Right hindlimb (tissue), 1 donor: ENCODE data around the gene CAT.

Experiments used
- DNase-seq: peaks from one replicate; pipeline ENCODE4 v3.0.0-alpha.2; 2018

The CAT gene

DNA sequence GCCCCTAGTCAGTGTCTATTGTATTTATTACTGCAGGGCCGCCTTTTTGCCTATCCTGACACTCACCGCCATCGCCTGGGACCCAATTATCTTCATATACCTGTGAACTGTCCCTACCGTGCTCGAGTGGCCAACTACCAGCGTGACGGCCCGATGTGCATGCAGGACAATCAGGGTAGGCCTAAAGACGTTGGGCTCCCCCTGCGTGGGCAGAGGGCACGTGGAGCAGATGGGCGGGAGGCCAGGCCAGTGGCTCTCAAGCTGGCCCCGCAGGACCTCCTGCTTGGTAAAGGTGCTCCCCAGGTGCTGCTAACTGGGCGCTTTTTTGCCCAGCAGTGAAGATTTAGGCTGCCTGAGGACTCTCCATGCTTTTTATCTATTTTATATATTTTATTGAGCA is 22.5 kb downstream of the CAT start:
- no peak for DNase-seq

- DNase-seq: no peak
Observed at GRCh38 chr11:34464591-34465051, 25.9 kb downstream of the CAT start.

DNA sequence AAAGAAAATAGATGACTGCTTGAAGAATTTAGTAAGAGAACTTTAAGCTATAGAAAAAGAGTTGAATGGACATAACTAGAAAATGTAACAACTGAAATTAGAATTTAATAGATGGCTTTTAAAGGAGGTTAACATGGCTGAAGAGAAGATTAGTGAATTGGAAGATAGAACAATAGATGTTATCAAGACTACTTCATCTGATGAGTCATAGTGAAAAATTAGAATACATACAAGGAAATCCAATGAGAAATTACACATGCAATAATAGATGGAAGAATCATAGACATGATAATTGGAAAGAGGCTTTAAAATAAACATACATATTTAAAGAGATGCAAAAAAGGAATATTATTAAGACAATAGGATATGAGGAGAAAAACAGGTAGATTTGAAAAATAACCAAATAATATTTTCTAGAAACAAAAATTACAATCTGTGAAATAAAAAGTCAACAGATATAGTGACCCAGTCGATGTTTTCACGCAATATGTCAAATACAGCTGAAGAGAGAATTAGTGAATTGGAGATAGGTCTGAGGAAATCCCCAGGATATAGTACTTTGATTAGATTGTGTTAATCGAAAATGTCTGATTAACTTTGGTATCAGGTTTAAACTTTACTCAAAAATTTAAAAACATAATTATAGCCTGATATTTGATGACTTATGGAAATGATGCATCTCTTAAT is 28.2 kb downstream of the CAT start:
- DNase-seq: no peak

DNA sequence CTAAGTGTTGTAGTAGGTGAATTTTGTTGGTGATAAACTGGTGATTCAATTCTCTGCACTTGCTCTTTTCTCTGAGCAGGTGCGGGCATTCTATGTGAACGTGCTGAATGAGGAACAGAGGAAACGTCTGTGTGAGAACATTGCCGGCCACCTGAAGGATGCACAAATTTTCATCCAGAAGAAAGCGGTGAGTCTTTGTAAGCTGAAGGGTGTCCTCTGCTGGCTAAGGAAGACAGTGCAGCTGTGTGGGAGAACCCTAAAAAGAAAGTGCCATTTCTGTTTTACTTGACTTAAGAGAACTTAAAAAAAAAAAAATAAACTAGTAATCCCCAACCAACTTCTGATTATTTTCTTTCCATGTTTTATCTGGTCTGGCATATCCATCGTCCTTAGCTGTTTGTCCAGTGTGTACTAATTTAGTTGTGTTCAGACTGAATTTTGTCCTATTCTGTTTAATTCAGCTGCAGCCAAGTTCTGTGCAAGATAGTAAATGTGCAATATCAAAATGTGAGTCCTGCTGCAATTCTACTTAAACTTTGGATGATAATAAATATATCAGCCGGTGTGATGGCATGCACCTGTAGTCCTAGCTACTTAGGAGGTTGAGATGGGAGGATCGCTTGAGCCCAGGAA is 29.6 kb downstream of the CAT start:
- DNase-seq: no peak

GRCh38 chr11:34473603-34474169 is 35.0 kb downstream of the CAT start:
- DNase-seq: no peak

GRCh38 chr11:34475656-34476055 is 36.9 kb downstream of the CAT start:
- DNase-seq: no peak

DNA sequence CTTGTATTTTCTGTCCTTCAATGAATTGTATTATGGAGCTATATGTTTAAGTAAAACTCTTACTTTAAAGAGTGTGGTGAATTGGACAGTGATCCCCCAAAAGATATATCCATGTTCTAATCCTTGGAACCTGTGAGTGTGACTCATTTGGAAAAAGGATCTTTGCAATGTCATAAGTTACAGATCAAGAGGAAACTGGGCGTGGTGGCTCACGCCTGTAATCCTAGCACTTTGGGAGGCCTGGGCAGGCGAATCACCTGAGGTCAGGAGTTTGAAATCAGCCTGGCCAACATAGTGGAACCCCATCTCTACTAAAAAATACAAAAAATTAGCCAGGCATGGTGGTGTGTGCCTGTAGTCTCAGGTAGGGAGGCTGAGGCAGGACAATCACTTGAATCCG is 38.1 kb downstream of the CAT start:
- DNase-seq: no peak

DNA sequence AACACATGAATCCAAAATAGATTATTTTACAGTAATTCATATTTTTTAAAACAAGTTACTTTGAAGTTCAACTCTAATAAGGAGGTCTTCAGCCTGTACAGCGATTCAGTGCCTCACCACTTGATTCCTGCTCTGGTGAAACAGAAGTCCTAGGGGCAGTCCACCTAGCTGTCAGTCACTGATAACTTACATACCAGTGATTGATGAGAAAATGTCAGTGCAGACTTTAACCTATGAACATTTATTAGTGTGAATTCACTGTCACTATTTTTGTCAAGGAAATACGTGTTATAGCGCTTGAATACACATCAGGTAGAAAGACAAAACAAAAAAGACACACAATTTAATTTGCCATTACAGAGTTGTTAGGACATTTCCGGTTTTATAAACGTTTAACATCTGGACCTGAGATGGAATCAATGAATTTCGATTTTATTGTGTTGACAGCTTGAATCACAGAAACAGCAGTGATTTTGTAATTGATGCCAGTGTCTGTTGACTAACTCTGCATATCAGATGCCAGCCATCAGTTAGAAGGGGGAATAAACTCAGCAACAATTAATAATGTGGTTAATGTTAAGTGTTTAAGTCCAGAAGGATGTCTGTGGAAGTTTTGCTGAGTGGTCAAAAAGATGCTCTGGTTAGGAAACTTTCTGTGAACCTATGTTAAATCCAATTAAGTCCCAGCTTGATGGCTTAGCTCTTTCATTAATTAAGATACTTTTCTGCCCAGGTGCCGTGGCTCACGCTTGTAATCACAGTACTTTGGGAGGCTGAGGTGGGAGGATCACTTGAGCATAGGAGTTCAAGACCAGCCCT is 40.3 kb downstream of the CAT start:
- DNase-seq: no peak

GRCh38 chr11:34480314-34480713 is 41.6 kb downstream of the CAT start:
- no peak for DNase-seq

DNA sequence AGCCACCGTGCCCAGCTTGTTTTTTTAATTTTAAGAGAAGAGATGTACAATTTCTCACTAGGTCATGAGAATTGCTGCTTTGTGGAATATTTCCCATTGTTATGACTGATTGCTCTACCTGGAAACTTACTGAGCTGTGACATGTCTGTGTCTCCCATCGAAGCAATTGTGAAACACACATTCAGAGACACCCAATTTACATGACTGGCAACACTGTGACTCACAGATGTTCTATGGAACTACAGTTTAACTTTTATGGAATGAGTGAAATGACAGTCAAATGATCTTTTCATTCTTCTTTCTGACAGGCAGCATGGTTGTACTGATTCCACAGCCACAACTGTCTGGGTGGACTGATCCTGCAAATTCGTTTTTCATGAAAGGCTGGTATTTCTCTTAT is 42.6 kb downstream of the CAT start:
- no peak for DNase-seq

DNA sequence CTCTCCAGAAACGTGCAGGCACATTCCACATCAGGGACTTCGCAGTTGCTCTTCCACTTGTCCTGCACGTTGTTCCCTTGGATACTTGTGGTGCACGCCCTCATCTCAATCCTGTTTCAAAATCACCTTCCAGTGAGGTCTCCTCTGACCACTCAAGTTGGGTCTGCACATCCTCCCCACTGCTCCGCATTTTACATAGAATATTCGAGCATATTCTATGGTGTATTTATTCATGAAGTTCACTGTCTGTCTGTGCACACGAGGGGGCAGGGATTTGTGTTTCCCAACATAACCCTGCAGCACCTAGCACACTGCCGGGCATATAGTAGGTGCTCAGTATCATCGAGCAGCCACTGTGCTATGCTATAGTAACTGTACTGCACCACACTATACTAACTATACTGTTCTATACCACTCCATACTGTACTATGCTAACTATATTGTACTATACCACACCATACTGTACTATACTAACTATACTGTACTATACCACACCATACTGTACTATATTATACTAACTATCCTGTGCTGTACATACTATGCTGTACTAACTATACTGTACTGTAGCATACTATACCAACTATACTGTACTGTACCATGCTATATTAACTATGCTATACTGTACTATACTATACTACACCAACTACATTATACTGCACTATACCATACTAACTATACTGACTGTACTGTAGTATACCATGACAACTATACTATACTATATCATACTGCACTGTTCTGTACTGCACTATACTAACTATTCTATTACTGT is 44.6 kb downstream of the CAT start:
- no peak for DNase-seq

DNA sequence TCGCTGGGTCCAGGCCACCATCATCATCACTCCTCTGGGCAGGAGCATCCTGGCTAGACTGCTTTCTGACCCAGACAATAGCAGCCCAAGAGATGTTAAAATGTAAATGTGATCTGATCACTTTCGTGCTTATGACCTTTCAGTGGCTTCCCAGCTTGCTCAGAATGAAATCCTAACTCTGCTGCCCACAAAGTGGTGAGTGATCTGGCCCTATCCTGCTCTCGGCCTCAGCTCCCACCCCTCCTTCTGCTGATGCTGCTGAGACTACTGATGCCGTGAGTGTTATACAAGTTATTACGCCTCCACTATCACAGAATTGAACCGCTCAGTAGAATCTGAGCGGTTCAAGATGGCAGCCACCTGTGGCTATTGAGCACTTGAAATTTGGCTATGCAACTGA is 48.7 kb downstream of the CAT start:
- DNase-seq: no peak

- no peak for DNase-seq
Observed at GRCh38 chr11:34488855-34489557, 50.3 kb downstream of the CAT start.

GRCh38 chr11:34490304-34490703 is 51.6 kb downstream of the CAT start:
- DNase-seq: no peak

DNA sequence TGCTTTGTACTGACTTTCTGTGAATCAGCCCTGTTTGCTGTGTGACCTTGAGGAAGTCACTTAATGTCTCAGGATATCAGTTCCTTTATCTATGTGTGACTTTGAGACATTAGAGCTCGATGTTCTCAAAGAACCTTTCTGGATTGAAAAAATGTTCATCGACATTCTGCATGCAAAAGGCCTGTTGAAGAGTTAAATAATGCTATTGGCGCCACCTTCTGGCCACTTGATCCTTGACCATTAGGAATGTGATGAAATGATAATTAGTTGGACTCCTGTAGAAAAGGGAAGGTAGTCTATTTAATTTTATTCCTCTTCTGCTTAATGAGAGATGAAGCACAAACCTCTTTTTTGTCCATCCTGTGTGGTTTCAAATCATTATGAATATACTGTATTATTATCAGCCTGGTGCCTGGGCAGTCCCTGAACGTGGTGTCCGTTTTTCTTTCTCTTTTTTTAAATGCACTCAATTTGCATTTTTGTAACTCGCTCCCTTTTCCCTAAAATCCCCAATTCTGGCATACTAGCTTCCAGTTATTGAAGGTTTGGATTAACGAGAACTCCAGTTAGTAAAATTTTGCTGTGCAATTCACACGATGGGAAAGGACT is 54.2 kb downstream of the CAT start:
- no peak for DNase-seq

DNA sequence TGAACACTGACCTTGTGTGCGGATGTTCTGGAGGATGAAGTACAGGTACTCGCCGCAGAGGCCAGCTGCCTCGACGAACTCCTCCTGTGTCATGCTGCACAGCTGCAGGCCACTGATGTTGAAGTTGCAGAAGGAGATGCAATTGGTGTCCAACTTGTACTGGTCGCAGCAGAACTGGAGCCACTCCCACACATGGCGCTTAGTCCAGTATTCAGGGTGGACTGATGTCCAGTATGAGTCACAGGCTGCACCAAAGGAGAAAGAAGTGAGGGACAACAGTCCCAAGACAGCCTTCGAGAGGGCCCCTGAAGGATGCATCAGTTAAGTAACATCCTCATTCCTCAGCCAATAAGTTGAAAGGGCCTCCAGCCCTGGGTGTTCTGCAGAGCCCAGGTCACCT is 54.7 kb downstream of the CAT start:
- DNase-seq: no peak

DNA sequence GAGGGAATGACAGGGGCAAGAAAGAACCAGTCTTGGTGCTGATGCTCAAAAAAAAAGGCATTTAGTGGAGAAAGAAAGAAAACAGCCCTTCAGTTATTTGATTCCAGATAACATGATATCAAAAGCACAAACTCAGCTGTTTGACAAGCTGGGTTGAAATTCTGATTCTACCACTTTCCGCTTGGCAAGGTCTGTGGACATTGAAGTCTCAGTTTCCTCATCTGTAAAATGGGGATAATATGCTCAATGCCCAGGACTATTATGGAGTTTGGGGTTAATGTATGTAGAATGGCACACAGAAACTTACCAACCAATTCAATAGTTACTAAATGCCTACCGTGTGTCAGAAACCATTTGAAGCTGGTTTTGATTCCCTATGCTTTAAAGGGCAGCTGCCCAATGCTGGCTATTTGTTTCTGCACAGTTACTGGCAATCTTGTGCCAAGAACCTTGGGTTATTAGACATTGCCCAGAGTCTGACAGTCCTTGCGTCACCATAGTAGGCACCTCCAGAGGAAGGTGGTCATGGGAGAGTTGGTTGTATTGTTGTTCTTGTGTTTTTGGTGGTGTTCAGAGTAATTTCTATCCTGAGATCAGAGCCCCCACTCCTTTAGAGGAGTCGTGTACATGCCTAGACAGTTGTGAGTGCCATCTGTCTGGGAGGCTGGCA is 55.3 kb downstream of the CAT start:
- DNase-seq: no peak

GRCh38 chr11:34495239-34495723 is 56.5 kb downstream of the CAT start:
- DNase-seq: no peak

GRCh38 chr11:34495724-34496377 is 57.1 kb downstream of the CAT start:
- peak; percentile 65 for DNase-seq
